Urinary bladder (tissue), 4 donors: ENCODE results near the gene HADH. TPM values are rescaled to one million over a fixed set of nuclear protein-coding genes. Genes with fewer than 3 reads are reported as not detected.
"Not testable (repeated sequence)": the region's sequence is repeated elsewhere in the genome, so short reads cannot be mapped to it uniquely, and the experiment has no call there.

ENCODE experiments used
- DNase-seq: peaks from one replicate; pipeline ENCODE4 v3.0.0-alpha.2; 2015; ENCODE audit errors: extremely low spot score
- H3K27ac ChIP-seq: one replicate; pipeline ENCODE4 v1.5.1; 2013; ENCODE audit warnings: low read depth, mild to moderate bottlenecking, moderate library complexity
- H3K36me3 ChIP-seq: one replicate; pipeline ENCODE4 v1.6.1; 2013; ENCODE audit warnings: mild to moderate bottlenecking, moderate library complexity; ENCODE audit not compliant: insufficient read depth
- H3K4me1 ChIP-seq: one replicate; pipeline ENCODE4 v1.6.1; 2013; ENCODE audit warnings: mild to moderate bottlenecking, moderate library complexity; ENCODE audit not compliant: insufficient read depth
- H3K4me3 ChIP-seq: one replicate; pipeline ENCODE4 v1.5.1; 2013; ENCODE audit warnings: low read depth, low read length
- WGBS: extraction: QIAGEN DNeasy Blood & Tissue Kit; methylation state at CpG from one replicate; pipeline ENCODE4 v1.1.7; 2013; 5-methylcytosine and 5-hydroxymethylcytosine counted together
- polyA plus RNA-seq: library from polyadenylated mRNA; stranded (reverse); fragments of 200-250 nt; gene quantifications from one replicate; pipeline ENCODE4 v1.2.3, GENCODE V29; 2013
- total RNA-seq: library from RNA; depleted of rRNA; stranded (reverse); fragments of >200 nt; gene quantifications from one replicate; pipeline ENCODE4 v1.2.3, GENCODE V29; 2014
- donor health status: healthy with polysubstance abuse.
- donor health status: healthy.

The HADH gene
- total and polyA plus RNA-seq, 2 donors = 28.1 to 61.0 TPM

DNA sequence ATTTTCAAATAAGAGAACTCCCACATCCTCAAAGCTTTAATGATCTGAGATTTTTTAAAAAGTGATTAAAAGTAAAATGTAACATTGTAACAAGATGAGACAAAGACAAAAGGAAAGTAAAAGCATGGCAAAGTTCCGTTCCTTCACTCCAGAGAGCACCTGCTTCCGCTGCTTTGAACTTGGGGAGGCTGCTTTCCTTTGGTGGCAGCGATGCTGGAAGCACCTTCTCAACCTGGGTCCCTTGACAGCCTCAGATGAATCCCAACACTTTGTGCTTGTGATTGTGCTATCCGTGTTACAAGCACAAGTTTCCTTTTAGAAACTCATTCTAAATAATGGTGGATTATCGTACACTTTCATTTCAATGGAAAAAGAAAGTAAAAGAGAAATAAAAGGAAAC lies 59.7 kb downstream of the HADH start:
- Histone ChIP-seq H3K4me3 (no peak overlapping the region), H3K36me3 (no peaks in the 10 kb centered on the region), H3K27ac (no peak overlapping the region), H3K4me1 (no peaks in the 10 kb centered on the region)
- no peak for DNase-seq
- WGBS = 88% methylated on average over 5 of the region's 5 CpGs

DNA sequence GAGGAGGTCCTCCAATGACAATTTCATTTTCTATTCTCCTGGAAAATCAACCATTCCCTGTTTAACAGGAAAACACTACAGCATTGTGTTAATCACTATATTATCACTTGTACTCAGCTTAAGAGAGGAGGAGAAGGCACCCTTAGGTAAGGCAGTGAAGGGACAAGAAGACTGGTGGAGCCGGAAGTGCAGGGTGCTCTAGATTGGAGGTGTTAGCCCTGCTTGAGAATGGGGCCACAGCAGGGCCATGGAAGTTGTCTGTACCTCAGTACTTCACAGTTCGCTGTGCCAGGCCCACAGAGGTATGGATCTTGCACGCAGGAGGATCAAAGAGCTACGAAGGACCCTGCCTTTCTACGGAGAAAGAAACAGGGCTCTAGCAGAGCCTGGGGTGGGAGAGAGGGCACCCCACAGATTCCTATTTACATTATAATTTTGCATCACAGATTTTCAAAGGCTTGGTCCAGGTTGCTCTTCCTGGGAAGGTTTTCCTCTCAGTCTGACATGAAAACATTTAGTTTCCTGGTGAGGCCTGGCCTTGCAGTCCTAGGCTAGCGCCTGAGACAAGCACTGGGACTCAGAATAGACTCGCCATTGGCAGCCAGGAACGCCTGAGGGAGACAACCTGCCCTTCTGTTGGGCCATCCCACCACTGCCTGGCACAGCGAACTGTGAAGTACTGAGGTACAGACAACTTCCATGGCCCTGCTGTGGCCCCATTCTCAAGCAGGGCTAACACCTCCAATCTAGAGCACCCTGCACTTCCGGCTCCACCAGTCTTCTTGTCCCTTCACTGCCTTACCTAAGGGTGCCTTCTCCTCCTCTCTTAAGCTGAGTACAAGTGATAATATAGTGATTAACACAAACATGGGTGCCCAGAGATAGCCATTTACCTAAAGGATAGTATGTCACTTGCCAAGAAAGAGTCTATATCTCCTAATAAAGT lies 60.8 kb downstream of the HADH start:
- not testable (repeated sequence) for H3K4me3 ChIP-seq, H3K27ac ChIP-seq, H3K4me1 ChIP-seq, H3K36me3 ChIP-seq, DNase-seq
- 89% methylated on average over 8 of the region's 10 CpGs for WGBS

DNA sequence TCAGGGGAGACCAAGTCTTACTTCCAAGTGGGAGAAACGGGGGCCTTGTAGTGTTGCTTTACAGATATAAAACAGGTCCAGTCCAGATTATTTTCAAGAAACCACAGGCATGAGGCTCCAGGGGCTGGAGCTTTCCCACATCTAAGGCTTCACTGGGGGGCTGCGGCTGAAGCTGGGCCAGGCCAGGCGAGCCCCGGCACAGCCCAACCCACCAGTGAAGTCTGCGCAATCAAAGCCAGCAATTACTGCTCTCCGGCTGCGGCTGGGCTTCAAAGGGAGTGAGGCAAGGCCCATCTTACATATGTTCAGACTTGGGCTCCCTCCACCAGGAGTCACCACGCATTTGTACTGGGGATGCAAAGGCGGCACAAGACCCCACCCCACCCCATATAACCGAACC lies 61.7 kb downstream of the HADH start:
- WGBS = 79% methylated on average over 10 of the region's 10 CpGs
- no peak overlapping the region for H3K27ac ChIP-seq
- DNase-seq = no peak
- H3K4me3 ChIP-seq = no peak overlapping the region
- no peaks in the 10 kb centered on the region for H3K36me3 ChIP-seq
- H3K4me1 ChIP-seq = no peaks in the 10 kb centered on the region

DNA sequence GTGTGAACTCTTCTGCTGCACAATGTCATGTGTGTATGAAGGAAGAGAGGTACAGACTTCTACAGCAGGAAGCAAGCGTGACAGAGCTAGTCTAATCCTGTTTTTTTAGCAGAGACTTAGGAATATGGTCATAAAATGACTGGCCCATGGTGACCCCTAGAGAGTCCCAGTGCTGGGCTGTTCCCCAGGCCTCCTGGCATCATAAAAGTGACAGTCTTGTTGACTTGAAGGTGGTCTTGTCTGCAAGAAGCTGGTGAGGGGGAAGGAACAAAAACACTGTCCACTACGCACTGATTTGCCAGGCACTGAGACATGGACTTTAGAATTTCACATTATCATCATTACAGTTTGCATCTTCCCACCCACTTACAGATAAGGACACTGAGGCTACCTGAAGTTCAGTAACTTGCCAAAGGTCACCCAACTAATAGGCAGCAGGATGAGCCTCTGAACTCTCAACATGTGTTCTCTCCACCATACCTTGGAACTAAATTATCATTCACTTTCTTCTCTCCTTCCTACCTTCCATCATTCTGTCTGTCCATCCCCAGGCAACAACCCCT lies 63.0 kb downstream of the HADH start:
- H3K36me3 ChIP-seq = no peaks in the 10 kb centered on the region
- no peak for DNase-seq
- WGBS = 85% methylated on average over 2 of the region's 2 CpGs
- no peaks in the 10 kb centered on the region for H3K4me1 ChIP-seq
- H3K4me3 ChIP-seq = no peak overlapping the region
- H3K27ac ChIP-seq = no peak overlapping the region

DNA sequence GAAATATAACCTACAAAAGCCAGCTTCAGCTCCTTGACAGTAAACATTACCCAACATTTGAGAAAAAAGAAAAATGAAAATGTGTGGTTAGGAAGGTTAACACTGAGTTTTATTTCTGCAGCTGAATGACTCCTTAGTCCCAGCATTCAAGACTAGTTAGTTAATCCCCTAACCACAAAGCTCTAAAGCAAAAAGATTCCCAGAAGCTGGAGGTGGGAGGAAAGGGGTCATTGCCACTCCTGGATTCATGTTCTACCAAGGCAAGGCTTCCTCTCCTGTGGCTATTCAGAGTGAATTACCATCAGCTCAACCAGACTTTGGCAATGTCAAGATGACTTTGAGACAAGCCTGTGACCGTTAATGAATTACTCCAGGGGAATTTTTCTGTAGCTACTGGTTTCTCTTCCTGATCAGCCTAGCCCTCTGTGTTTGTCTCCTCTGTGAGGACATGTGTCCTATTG lies 63.6 kb downstream of the HADH start:
- Histone ChIP-seq H3K27ac (no peak overlapping the region), H3K36me3 (no peaks in the 10 kb centered on the region), H3K4me3 (no peak overlapping the region), H3K4me1 (no peaks in the 10 kb centered on the region)
- WGBS = 88% methylated on average over 1 of the region's 1 CpG
- DNase-seq = no peak

DNA sequence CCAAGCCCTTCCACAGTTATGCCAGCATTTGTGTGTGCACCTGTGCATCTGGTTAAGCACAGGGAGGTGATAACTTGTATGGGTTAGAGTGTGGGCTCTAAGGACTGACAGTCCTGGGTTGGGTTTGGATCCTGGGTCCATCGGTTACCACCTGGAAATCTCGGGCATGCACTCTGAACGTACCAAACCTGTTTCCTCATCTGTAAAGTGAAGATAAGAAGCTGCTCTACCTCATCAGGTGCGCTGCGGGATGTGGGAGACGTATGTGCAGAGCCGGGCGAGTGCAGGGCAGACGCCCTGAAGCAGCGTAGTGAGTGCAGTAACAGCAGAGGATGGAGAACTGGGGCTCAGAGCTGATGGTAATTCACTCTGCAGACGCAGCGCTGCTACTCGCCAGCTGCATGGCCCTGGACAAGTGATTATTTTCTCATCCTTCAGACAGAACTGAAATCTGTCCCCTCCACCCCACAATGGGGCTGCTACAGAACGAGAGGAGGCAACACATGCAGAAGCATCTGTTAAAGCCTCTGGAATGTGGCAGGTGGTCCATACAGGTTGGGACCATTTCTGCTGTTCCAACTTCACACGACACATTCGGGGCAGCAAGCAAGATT lies 64.4 kb downstream of the HADH start:
- H3K4me3 ChIP-seq = no peak overlapping the region
- no peak overlapping the region for H3K27ac ChIP-seq
- H3K36me3 ChIP-seq = no peaks in the 10 kb centered on the region
- DNase-seq = no peak
- 87% methylated on average over 16 of the region's 16 CpGs for WGBS
- no peaks in the 10 kb centered on the region for H3K4me1 ChIP-seq

GRCh38 chr4:108055787-108056186 lies 66.1 kb downstream of the HADH start:
- H3K27ac ChIP-seq = no peak overlapping the region
- no peak overlapping the region for H3K4me3 ChIP-seq
- WGBS = 94% methylated on average over 3 of the region's 3 CpGs
- H3K4me1 ChIP-seq = no peaks in the 10 kb centered on the region
- no peak for DNase-seq
- no peaks in the 10 kb centered on the region for H3K36me3 ChIP-seq

- DNase-seq = no peak
- H3K27ac ChIP-seq = no peak overlapping the region
- 76% methylated on average over 6 of the region's 6 CpGs for WGBS
- H3K4me1 ChIP-seq = no peaks in the 10 kb centered on the region
- no peaks in the 10 kb centered on the region for H3K36me3 ChIP-seq
- H3K4me3 ChIP-seq = no peak overlapping the region
Observed at GRCh38 chr4:108056418-108056817, 66.7 kb downstream of the HADH start.

DNA sequence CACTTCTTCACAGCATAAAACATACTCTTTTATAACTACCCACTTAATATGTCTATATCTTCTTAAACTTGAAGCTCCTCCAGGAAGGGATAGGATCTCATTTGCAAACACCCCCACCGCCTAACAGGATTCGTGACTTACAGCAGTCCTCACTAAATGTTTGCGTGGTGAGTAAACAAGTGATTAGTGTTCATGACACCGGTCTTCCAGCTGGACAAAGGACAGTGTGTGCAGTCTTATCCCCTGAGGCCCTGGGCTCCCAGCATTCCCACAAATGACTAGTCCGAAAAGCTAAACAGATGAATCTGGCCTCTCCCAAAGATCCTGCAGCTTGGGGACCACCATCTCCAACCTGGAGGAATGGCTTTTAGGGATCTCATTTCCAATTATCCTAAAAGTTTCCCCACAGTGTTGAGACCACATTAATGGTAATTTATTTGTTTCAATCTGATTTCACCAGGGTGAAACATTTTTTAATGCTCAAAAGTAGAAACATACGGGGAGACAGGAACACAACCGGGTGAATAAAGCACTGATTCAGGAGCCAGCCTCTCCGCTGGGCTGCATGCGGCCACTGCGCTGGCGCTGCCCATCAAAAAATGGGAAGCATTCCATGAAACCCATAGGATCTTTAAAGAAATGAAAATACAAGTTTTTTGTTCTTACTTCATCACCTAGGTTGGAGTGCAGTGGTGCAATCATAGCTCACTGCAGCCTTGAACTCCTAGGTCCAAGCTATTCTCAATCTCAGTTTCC lies 69.2 kb downstream of the HADH start:
- WGBS = 61% methylated on average over 11 of the region's 11 CpGs
- Histone ChIP-seq H3K36me3 (no peaks in the 10 kb centered on the region), H3K4me3 (no peak overlapping the region), H3K27ac (no peak overlapping the region), H3K4me1 (no peaks in the 10 kb centered on the region)
- DNase-seq = no peak

DNA sequence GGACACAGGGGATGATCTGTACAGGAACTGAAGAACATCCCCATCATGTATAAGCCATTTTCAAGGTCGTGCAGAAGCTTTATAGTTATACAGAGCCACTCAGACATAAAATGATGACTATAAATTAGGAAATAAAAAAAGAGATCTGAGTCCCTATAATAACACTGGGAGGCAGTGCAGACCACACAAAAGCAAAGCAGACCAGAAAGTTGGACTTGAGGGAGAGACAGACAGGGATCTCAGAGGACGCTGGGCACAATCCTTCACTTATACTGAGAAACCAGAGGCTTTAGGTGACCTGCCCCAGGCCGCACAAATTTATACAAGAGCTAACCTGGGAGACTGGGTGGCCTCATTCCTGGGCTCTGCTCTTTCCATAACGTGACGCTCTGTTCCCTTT lies 70.5 kb downstream of the HADH start:
- Histone ChIP-seq H3K4me1 (no peaks in the 10 kb centered on the region), H3K27ac (no peak overlapping the region), H3K4me3 (no peak overlapping the region), H3K36me3 (no peaks in the 10 kb centered on the region)
- WGBS = 39% methylated on average over 5 of the region's 5 CpGs
- DNase-seq = no peak

- Histone ChIP-seq H3K4me3 (no peak overlapping the region), H3K4me1 (no peaks in the 10 kb centered on the region), H3K36me3 (no peaks in the 10 kb centered on the region), H3K27ac (no peak overlapping the region)
- no peak for DNase-seq
- 40% methylated on average over 5 of the region's 5 CpGs for WGBS
Observed at GRCh38 chr4:108060686-108061321, 71.1 kb downstream of the HADH start.

DNA sequence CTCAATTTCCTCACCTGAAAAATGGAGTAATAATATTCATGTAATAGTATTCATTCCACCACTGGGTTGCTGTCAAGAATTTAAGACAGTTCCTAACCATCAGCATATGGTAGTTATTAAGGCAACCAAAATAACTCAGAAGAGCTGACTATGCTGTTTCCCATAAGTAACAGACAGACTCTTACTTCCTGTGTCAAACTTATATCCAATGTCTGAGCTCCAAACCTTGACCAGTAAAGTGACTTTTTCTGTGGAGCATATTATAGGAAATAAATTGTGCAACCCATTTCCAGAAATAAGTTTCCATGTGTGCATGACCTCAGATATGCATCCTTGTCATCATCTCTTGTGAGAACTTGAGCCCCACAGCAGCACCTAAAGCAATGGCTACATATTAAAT lies 78.8 kb downstream of the HADH start:
- Histone ChIP-seq H3K27ac (no peak overlapping the region), H3K4me1 (no peaks in the 10 kb centered on the region), H3K36me3 (no peaks in the 10 kb centered on the region), H3K4me3 (no peak overlapping the region)
- no peak for DNase-seq

DNA sequence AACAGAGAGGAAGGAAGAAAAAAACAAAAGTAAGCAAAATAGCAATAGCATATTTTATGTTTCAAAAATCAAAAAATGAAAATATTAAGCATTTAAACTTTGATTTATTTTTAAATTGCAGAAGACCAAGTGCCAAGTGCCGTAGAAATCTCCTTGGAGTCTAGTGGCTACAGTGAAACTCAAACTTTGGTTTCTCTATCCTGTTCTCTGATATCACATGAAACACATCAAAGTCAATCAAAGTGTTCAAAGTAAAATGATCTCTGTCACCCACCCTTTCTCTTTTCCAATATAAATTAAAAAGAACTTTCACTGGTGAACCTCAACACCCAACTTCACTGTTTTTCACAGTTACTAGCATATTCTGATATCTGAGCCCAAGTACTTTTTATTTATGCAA lies 81.1 kb downstream of the HADH start:
- Histone ChIP-seq H3K36me3 (no peaks in the 10 kb centered on the region), H3K4me1 (no peaks in the 10 kb centered on the region), H3K27ac (no peak overlapping the region), H3K4me3 (no peak overlapping the region)
- WGBS = 70% methylated on average over 1 of the region's 1 CpG
- no peak for DNase-seq
